Liver (tissue), 9 donors: Measurements from ENCODE around the gene NTMT1. TPM values are rescaled to one million over a fixed set of nuclear protein-coding genes. Genes with fewer than 3 reads are reported as not detected.

Source experiments
- DNase-seq: peaks from one replicate; pipeline ENCODE4 v3.0.0-alpha.2; 2017; ENCODE audit warnings: low spot score
- H3K27ac ChIP-seq, 2 donors: one replicate each; pipeline ENCODE4 v1.7.0; 2013; ENCODE audit warnings: inconsistent platforms in 2 of 2, low read length in 2 of 2, control low read depth in 1 of 2, low read depth in 1 of 2, mild to moderate bottlenecking in 1 of 2
- H3K27me3 ChIP-seq, 4 donors: one replicate each; pipeline versions ENCODE4 v1.6.1 to v1.7.0; 2013; ENCODE audit warnings: low read length in 3 of 4, inconsistent platforms in 1 of 4, mild to moderate bottlenecking in 1 of 4, moderate library complexity in 1 of 4; ENCODE audit not compliant: control insufficient read depth in 4 of 4, insufficient read depth in 4 of 4
- H3K36me3 ChIP-seq, 4 donors: one replicate each; pipeline versions ENCODE4 v1.6.1 to v1.7.0; 2013; ENCODE audit warnings: low read length in 3 of 4, mild to moderate bottlenecking in 3 of 4, low read depth in 1 of 4, moderate library complexity in 1 of 4; ENCODE audit not compliant: control insufficient read depth in 4 of 4, insufficient read depth in 3 of 4
- H3K4me1 ChIP-seq, 4 donors: one replicate each; pipeline versions ENCODE4 v1.6.1 to v1.7.0; 2013; ENCODE audit warnings: low read length in 3 of 4, mild to moderate bottlenecking in 3 of 4, moderate library complexity in 1 of 4; ENCODE audit not compliant: control insufficient read depth in 4 of 4, insufficient read depth in 4 of 4
- H3K4me3 ChIP-seq, 3 donors: one replicate each; pipeline versions ENCODE4 v1.6.1 to v1.7.0; 2013; ENCODE audit warnings: low read length in 3 of 3, control low read depth in 1 of 3, low read depth in 1 of 3, mild to moderate bottlenecking in 1 of 3
- H3K9ac ChIP-seq, 2 donors: one replicate each; pipeline ENCODE4 v1.7.0; 2013; ENCODE audit warnings: low read length in 2 of 2, mild to moderate bottlenecking in 2 of 2, moderate library complexity in 2 of 2, control low read depth in 1 of 2, low read depth in 1 of 2
- H3K9me3 ChIP-seq, 4 donors: one replicate each; pipeline versions ENCODE4 v1.6.1 to v1.7.0; 2013; ENCODE audit warnings: low read length in 3 of 4; ENCODE audit not compliant: control insufficient read depth in 4 of 4
- ATF3 ChIP-seq: IDR thresholded peaks from 2 replicates; pipeline ENCODE4 v1.6.1; 2016; ENCODE audit warnings: antibody characterized with exemption
- CTCF ChIP-seq: fragments of 150-350 bp; IDR thresholded peaks from 2 replicates; pipeline ENCODE4 v1.5.1; 2017; ENCODE audit warnings: improper control_type of control experiment, low read depth, low read length; ENCODE audit not compliant: missing input control
- EGR1 ChIP-seq, 2 donors: IDR thresholded peaks; 2 replicates each; pipeline ENCODE4 v1.6.1; 2016 to 2018; ENCODE audit warnings: antibody characterized with exemption in 2 of 2, low read depth in 2 of 2
- FOXA1 ChIP-seq: IDR thresholded peaks from 2 replicates; pipeline ENCODE4 v1.6.1; 2016; ENCODE audit warnings: antibody characterized with exemption
- FOXA2 ChIP-seq: IDR thresholded peaks from 2 replicates; pipeline ENCODE4 v1.6.1; 2016; ENCODE audit warnings: antibody characterized with exemption
- GABPA ChIP-seq, 2 donors: IDR thresholded peaks in 1 of 2; conservative IDR thresholded peaks in 1 of 2; 2 replicates each; pipeline ENCODE4 v1.6.1; 2016; ENCODE audit warnings: antibody characterized with exemption in 2 of 2, mild to moderate bottlenecking in 1 of 2, moderate library complexity in 1 of 2
- HNF4A ChIP-seq, 2 donors: conservative IDR thresholded peaks; 2 replicates each; pipeline ENCODE4 v1.6.1; 2016; ENCODE audit warnings: antibody characterized with exemption in 2 of 2, mild to moderate bottlenecking in 2 of 2
- HNF4G ChIP-seq: IDR thresholded peaks from 2 replicates; pipeline ENCODE4 v1.6.1; 2016; ENCODE audit warnings: antibody characterized with exemption
- JUND ChIP-seq, 2 donors: IDR thresholded peaks; 2 replicates each; pipeline ENCODE4 v1.6.1; 2016; ENCODE audit warnings: antibody characterized with exemption in 2 of 2
- NR2F2 ChIP-seq: IDR thresholded peaks from 2 replicates; pipeline ENCODE4 v1.6.1; 2016; ENCODE audit warnings: antibody characterized with exemption
- RAD21 ChIP-seq, 2 donors: IDR thresholded peaks; 2 replicates each; pipeline ENCODE4 v1.6.1; 2016; ENCODE audit warnings: antibody characterized with exemption in 2 of 2, mild to moderate bottlenecking in 2 of 2
- REST ChIP-seq: IDR thresholded peaks from 2 replicates; pipeline ENCODE4 v1.6.1; 2016; ENCODE audit warnings: antibody characterized with exemption, mild to moderate bottlenecking
- RXRA ChIP-seq, 2 donors: IDR thresholded peaks; 2 replicates each; pipeline ENCODE4 v1.6.1; 2017 to 2018; ENCODE audit warnings: antibody characterized with exemption in 2 of 2, mild to moderate bottlenecking in 1 of 2
- SP1 ChIP-seq: IDR thresholded peaks from 2 replicates; pipeline ENCODE4 v1.6.1; 2018; ENCODE audit warnings: antibody characterized with exemption, mild to moderate bottlenecking
- TAF1 ChIP-seq: conservative IDR thresholded peaks from 2 replicates; pipeline ENCODE4 v1.6.1; 2016; ENCODE audit warnings: antibody characterized with exemption, mild to moderate bottlenecking
- YY1 ChIP-seq: IDR thresholded peaks from 2 replicates; pipeline ENCODE4 v1.6.1; 2016; ENCODE audit warnings: antibody characterized with exemption, mild to moderate bottlenecking
- ZBTB33 ChIP-seq: IDR thresholded peaks from 2 replicates; pipeline ENCODE4 v1.6.1; 2016; ENCODE audit warnings: antibody characterized with exemption
- WGBS: extraction: QIAGEN DNeasy Blood & Tissue Kit; methylation state at CpG from one replicate; pipeline ENCODE4 v1.1.7; 2013; 5-methylcytosine and 5-hydroxymethylcytosine counted together
- polyA plus RNA-seq, 2 donors: library from polyadenylated mRNA; stranded (reverse) in 1 of 2; unstranded in 1 of 2; fragments of 200-250 nt in 1 of 2; fragments of >200 nt in 1 of 2; fragmentation: Nextera tagmentation in 1 of 2; extraction: Ambion mirVana in 1 of 2; gene quantifications; one replicate each; pipeline versions ENCODE4 v1.2.1 to v1.2.3, GENCODE V29; 2013 to 2015
- total RNA-seq, 2 donors: library from RNA; depleted of rRNA; stranded (reverse); fragments of >200 nt; gene quantifications; one replicate each; pipeline ENCODE4 v1.2.3, GENCODE V29; 2014
- TF ChIP-seq, protein P1 (sequence below): IDR thresholded peaks from 2 replicates; pipeline ENCODE4 v1.6.1; 2016; ENCODE audit warnings: antibody characterized with exemption
- donor health status: healthy.
- donor health status: healthy.
- donor health status: healthy.
- donor health status: healthy.
- donor health status: healthy.

NTMT1 gene
- total and polyA plus RNA-seq, 4 donors: 13.1 to 42.5 (median 26.2) TPM

GRCh38 chr9:129601082-129601674 lies 24.8 kb upstream of the NTMT1 start:
- H3K27ac ChIP-seq: no peak overlapping the region
- no peak overlapping the region for H3K4me3 ChIP-seq
- H3K9ac ChIP-seq: no peak overlapping the region
- H3K4me1 ChIP-seq: peaks cover 0 to 11% (median 6%) of the 10 kb centered on the region in 4 donors
- H3K36me3 ChIP-seq: no peaks in the 10 kb centered on the region
- no peak for TF ChIP-seq TAF1
- TF ChIP-seq JUND (IDR thresholded peaks at IDR 0.05): no peak
- TF ChIP-seq CTCF: no peak
- TF ChIP-seq, protein P1, sequence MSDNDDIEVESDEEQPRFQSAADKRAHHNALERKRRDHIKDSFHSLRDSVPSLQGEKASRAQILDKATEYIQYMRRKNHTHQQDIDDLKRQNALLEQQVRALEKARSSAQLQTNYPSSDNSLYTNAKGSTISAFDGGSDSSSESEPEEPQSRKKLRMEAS: no peak
- TF ChIP-seq SP1: no peak
- TF ChIP-seq REST: no peak
- TF ChIP-seq HNF4G: no peak
- no peak for TF ChIP-seq RXRA (IDR thresholded peaks at IDR 0.05)
- no peak for TF ChIP-seq GABPA (IDR thresholded peaks at IDR 0.05 in 1 of 2, conservative IDR thresholded peaks at IDR 0.05 in 1 of 2)
- no peak for TF ChIP-seq FOXA2
- TF ChIP-seq EGR1 (IDR thresholded peaks at IDR 0.05; ENCODE audit: low read depth in 2 of 2): no peak
- TF ChIP-seq ATF3: no peak
- TF ChIP-seq YY1: no peak
- no peak for TF ChIP-seq ZBTB33
- TF ChIP-seq RAD21 (IDR thresholded peaks at IDR 0.05): no peak
- no peak for TF ChIP-seq NR2F2
- TF ChIP-seq HNF4A (conservative IDR thresholded peaks at IDR 0.05): no peak
- no peak for TF ChIP-seq FOXA1
- DNase-seq: no peak
- peaks cover 0 to 3% (median 0%) of the 10 kb centered on the region in 4 donors for H3K27me3 ChIP-seq
- WGBS: 82% methylated on average over 9 of the region's 9 CpGs
- no peaks in the 10 kb centered on the region for H3K9me3 ChIP-seq
